CD4-positive, alpha-beta T cell treated with Interleukin-4 for 4 hours (primary cell): ENCODE measurements around the gene DOCK10.
A peak's percentile ranks its signal among the peaks of the same experiment; 100 is the strongest.
"Not testable (repeated sequence)": the region's sequence is repeated elsewhere in the genome, so short reads cannot be mapped to it uniquely, and the experiment has no call there.

Experiments used
- DNase-seq: peaks from one replicate; pipeline ENCODE4 v3.0.0-alpha.2; 2020

DOCK10 gene

GRCh38 chr2:225041851-225042799, at the start of gene DOCK10:
TSS of gene DOCK10 (minus strand) at chr2:225042468. CDS start at chr2:225042374, 94 bp downstream.
- peak; percentile 54 for DNase-seq

GRCh38 chr2:225091336-225091735, 49.1 kb upstream of the DOCK10 start:
- DNase-seq, result no peak

- no peak for DNase-seq
Measured at GRCh38 chr2:225090746-225091145, 48.5 kb upstream of the DOCK10 start.

- DNase-seq, result no peak
Measured at GRCh38 chr2:225086915-225087314, 44.6 kb upstream of the DOCK10 start.

GRCh38 chr2:225086439-225086838, 44.2 kb upstream of the DOCK10 start:
- DNase-seq, result no peak

- DNase-seq, result no peak
Measured at GRCh38 chr2:225083276-225083675, 41.0 kb upstream of the DOCK10 start.

GRCh38 chr2:225076125-225076524, 33.9 kb upstream of the DOCK10 start:
- no peak for DNase-seq

- DNase-seq, result no peak
Measured at GRCh38 chr2:225074919-225075681, 32.8 kb upstream of the DOCK10 start.

DNA sequence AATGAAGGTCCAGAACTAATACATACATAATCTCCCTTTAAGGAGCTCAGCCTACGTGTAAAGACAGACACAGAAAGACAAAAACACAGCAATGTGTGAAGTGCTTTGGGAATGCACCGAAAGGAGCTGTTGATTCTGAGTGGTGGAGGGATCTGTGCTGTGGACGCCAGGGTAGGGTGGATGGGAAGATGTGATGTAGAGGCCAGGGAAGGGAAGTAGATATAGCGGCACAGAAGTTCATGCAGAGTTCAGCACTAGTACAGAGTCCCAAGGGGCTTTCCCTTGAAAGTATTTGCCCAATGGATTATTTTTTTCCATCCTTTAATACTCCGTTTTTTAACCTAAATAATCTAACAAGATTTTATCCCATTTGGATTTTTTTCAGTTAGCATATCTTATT, 32.1 kb upstream of the DOCK10 start:
- no peak for DNase-seq

GRCh38 chr2:225073198-225073597, 30.9 kb upstream of the DOCK10 start:
- no peak for DNase-seq

DNA sequence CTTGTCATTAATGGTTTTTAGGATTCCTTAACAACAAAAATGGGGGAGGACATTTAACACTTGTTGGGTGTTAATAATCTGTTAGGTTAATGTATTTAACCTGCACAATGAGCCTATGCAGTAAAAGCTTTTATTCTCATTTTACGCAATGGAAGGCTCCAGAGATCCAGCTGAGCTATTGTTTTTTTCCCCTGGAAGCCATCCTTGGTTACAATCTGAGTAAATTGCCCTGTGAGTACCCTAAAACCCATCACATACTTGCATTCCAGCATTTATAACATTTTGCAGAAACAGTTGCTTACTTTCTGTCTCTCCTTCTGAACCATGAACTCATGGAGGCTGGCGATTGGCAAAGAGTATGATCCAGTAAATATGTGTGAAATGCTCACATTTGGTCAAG, 30.2 kb upstream of the DOCK10 start:
- no peak for DNase-seq

DNA sequence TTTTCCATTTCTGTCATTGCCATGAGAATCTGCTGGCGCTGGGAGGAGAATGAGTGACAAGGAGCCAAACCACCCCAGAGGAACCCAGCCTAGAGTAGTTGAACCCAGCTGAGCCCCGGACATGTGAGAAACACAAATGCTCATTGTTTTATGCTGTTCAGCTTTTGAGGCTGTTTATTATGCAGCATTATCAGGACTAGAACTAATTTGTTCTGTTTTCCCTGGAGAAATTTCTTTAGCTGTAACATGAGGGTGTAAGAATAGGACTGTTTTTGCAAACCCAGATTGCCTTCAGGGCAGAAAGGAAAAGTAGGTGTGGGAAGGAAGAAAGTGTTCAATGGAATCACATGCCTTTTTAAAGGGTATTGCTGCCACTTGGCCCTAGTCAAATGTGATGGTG, 28.5 kb upstream of the DOCK10 start:
- no peak for DNase-seq

- DNase-seq, result no peak
Measured at GRCh38 chr2:225069966-225070365, 27.7 kb upstream of the DOCK10 start.

GRCh38 chr2:225069477-225069876, 27.2 kb upstream of the DOCK10 start:
- DNase-seq, result no peak

DNA sequence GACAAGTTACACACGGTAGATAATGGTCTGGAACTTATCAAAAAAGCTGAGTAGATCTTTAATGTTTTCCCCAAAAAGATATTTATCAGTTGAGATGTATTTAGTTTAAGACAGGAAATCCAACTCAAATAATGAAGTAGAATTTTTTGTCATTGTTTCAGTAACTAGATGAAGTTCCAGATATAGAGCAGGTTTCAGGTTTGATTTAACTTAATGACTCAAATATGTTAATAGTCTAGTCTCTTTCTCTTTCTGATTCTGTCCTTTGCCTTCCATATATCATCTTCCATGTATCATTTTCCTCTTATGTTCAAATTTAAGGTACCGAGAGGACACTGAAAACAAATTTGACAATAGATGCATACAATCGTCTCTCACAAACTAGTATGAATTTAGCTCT, 23.6 kb upstream of the DOCK10 start:
- DNase-seq, result no peak

DNA sequence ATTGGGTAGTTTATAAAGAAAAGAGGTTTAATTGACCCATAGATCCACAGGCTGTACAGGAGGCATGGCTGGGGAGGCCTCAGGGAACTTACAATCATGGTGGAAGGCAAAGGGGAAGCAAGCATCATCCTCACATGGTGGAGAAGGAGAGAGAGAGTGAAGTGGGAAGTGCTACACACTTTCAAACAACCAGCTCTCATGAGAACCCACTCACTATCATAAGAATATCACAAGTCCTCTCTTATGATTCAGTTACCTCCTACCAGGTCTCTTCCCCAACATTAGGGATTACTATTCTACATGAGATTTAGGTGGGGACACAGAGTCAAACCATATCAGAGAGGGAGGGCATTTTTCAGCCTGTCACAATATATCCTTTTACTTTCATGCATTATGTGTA, 22.7 kb upstream of the DOCK10 start:
- DNase-seq, result no peak

- peak; percentile 22 for DNase-seq
Measured at GRCh38 chr2:225064362-225064761, 22.1 kb upstream of the DOCK10 start.

DNA sequence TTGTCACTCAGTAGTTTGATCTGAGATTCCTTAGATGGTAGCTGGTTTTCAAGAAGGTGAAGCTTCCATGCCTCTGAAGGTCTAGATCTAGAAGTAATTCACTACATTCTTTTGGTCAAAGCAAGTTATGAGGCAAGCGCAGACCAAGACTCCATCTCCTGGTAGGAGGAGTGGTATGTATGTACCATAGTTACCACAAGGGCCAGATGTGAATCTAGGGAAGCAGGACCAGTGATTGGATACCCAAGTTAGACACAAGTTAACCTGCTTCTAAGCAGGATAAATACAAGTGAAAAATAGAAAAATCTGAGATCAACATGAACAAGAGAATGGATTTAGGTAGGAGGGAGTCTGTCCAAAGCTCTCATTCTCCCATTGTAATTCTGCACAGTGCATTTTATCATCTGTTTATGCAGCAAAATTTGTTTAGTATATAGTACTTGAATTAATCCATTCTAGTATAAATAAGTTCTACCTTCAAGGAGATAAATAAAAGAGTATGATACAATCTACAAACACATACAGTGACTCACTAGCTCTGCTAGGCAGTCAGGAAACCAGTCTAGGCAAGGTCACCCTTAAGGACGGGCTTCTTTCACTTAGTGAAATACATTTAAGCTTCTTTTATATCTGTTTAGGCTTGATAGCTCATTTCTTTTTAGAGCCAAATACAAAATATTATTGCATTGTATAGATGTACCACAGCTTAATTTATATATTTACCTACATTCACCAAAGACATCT, 14.2 kb upstream of the DOCK10 start:
- peak; percentile 71 for DNase-seq

- no peak for DNase-seq
Measured at GRCh38 chr2:225055714-225056113, 13.4 kb upstream of the DOCK10 start.

DNA sequence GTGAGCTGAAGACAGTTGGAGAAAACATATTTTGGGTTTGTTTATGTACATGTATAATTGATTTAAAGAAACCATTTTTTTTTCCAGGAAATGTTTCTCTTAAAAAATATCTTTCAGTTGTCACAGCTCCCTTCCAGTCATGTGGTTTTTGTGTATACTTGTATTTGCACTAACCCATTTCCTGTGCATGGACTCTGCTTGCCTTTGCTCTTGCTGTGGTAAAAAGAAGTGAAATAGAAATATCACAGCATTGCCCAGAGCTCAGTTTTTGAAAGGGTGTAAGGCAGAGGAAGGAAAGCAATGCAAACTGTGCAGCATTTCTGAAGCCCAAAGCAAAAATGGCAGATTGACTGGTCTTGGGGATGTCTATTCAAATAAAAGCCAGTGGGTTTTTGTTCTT, 10.4 kb upstream of the DOCK10 start:
- peak; percentile 79 for DNase-seq

DNA sequence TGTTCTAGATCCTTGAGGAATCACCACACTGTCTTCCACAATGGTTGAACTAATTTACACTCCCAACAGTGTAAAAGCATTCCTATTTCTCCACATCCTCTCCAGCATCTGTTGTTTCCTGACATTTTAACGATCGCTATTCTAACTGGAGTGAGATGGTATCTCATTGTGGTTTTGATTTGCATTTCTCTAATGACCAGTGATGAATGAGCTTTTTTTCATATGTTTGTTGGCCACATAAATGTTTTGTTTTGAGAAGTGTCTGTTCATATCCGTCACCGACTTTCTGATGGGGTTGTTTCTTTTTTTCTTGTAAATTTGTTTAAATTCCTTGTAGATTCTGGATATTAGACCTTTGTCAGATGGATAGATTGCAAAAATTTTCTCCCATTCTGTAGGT, 5.2 kb upstream of the DOCK10 start:
- not testable (repeated sequence) for DNase-seq

DNA sequence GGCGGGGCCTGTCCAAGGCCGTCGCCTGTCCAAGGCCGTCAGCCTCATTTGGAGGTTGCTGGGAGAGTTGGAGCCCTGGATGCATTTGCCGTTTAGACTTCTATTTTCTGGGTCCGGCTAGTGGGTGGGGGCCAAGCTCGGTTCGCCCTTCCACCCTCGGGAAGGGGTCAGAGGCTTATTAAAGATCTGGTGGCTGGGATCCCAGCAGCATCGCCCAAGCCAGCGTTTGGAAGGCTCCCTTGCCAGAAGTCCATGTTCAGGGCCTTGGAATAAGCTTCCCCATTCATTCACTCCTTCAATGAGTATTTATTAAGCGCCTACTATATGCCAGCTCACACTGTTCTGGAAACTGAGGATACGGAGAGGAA, 516 bp upstream of the DOCK10 start:
- no peak for DNase-seq

DNA sequence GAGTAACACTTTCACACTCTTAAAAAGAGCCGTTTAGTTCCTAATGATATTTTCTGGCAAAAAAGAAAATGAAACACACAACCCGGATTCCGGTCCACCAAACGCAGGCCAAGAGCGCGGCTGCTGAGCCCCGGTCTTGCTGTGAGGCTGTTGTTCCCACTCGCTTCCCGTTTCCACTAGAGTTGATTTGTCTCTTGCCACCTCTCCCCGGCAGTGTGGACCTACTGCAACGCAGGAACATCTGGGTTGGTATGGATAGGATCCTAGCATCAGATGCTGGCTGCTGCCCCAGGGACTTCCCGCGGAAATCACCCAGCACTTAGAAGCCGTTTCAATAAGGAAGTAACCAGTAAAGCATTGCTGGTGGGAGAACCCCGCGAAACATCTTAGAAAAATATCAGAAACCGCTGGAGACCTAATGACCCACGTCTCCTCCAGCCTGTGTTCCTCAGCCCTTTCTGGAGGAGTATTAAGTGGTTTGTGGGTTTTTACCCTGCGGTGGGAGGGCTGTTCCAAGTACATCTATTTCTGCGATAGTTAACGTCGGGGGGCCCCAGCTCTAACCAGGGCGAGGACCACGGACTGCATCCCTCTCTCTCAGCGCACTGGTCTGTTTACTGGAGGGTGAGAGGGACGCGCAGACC, 939 bp downstream of the DOCK10 start:
- peak; percentile 84 for DNase-seq
